H1 (cell line): ENCODE results near the gene PPP1R14C. TPM values are rescaled to one million over a fixed set of nuclear protein-coding genes. Genes with fewer than 3 reads are reported as not detected.

Source experiments
- CTCF ChIA-PET: fragments of 300-600 bp; sonication (Branson Sonifier 250); formaldehyde crosslinking; loops from one replicate; lab custom pipeline; 2021; ENCODE audit not compliant: partially characterized antibody; lab: Charles Lee
- POLR2A ChIA-PET: fragments of 300-600 bp; sonication (Branson Sonifier 250); formaldehyde crosslinking; loops from one replicate; lab custom pipeline; 2021; ENCODE audit warnings: inconsistent platforms; ENCODE audit not compliant: partially characterized antibody; lab: Charles Lee
- DNase-seq, 2 experiments: peaks; one replicate each; pipeline versions ENCODE4 v3.0.0 to v3.0.0-alpha.2; 2010 to 2022; ENCODE audit warnings: low spot score in 2 of 2, low read depth in 1 of 2, mixed read lengths in 1 of 2
- FAIRE-seq: peaks from 2 replicates; lab custom pipeline; 2011; peaks lifted over from hg19 to GRCh38; lab: Jason Lieb, UNC
- H2AFZ ChIP-seq: 2 replicates; pipeline ENCODE4 v1.8.1; 2012; ENCODE audit warnings: low read length, inconsistent platforms
- H2AK5ac ChIP-seq: 2 replicates; pipeline ENCODE4 v1.6.1; 2013; ENCODE audit warnings: low read depth, low read length
- H2BK120ac ChIP-seq: replicated peaks from 2 replicates; pipeline ENCODE3; 2013; ENCODE audit warnings: low read depth, low read length, inconsistent platforms
- H2BK12ac ChIP-seq: 2 replicates; pipeline ENCODE4 v1.6.1; 2013; ENCODE audit warnings: low read depth, low read length
- H2BK15ac ChIP-seq: 2 replicates; pipeline ENCODE4 v1.6.1; 2013; ENCODE audit warnings: low read length
- H2BK20ac ChIP-seq: 2 replicates; pipeline ENCODE4 v1.6.1; 2013; ENCODE audit warnings: low read length
- H2BK5ac ChIP-seq: 2 replicates; pipeline ENCODE4 v1.6.1; 2013; ENCODE audit warnings: low read depth, low read length
- H3K14ac ChIP-seq: 2 replicates; pipeline ENCODE4 v1.6.1; 2013; ENCODE audit warnings: inconsistent platforms; ENCODE audit not compliant: insufficient read length
- H3K18ac ChIP-seq: 2 replicates; pipeline ENCODE4 v1.6.1; 2013; ENCODE audit warnings: low read length; ENCODE audit errors: extremely low read depth
- H3K23ac ChIP-seq: 2 replicates; pipeline ENCODE4 v1.6.1; 2013; ENCODE audit warnings: inconsistent platforms; ENCODE audit not compliant: insufficient read length
- H3K23me2 ChIP-seq: 2 replicates; pipeline ENCODE4 v1.6.1; 2013; ENCODE audit warnings: low read depth, low read length
- H3K27ac ChIP-seq: 2 replicates; pipeline ENCODE4 v1.6.1; 2011; ENCODE audit warnings: low read depth, low read length, inconsistent platforms
- H3K27me3 ChIP-seq, 4 experiments: replicated peaks in 1 of 4; 1 replicate in 1 of 4; 2 replicates in 3 of 4; pipeline versions ENCODE4 v1.6.1 to v1.8.1; 2011 to 2013; ENCODE audit warnings: low read length in 3 of 4, mild to moderate bottlenecking in 3 of 4, inconsistent platforms in 2 of 4, mixed read lengths in 2 of 4, moderate library complexity in 1 of 4; ENCODE audit not compliant: control insufficient read depth in 3 of 4, insufficient read depth in 3 of 4; ENCODE audit errors: extremely low read depth in 1 of 4
- H3K36me3 ChIP-seq, 4 experiments: 2 replicates each; pipeline versions ENCODE4 v1.6.1 to v1.8.1; 2011 to 2013; ENCODE audit warnings: mild to moderate bottlenecking in 4 of 4, low read length in 3 of 4, moderate library complexity in 2 of 4, control low read depth in 1 of 4, inconsistent platforms in 1 of 4; ENCODE audit not compliant: insufficient read depth in 4 of 4, control insufficient read depth in 2 of 4
- H3K4ac ChIP-seq: replicated peaks from 2 replicates; pipeline ENCODE3; 2013; ENCODE audit warnings: low read length, low read depth, mixed read lengths, inconsistent platforms; ENCODE audit not compliant: insufficient read length
- H3K4me1 ChIP-seq, 4 experiments: replicated peaks in 1 of 4; 1 replicate in 1 of 4; 2 replicates in 3 of 4; pipeline versions ENCODE4 v1.6.1 to v1.8.1; 2011 to 2013; ENCODE audit warnings: low read length in 3 of 4, inconsistent platforms in 2 of 4, mixed read lengths in 1 of 4; ENCODE audit not compliant: insufficient read depth in 4 of 4, control insufficient read depth in 3 of 4
- H3K4me2 ChIP-seq, 2 experiments: 2 replicates each; pipeline versions ENCODE4 v1.6.1 to v1.8.1; 2011 to 2013; ENCODE audit warnings: low read depth in 2 of 2, low read length in 2 of 2, control low read depth in 1 of 2, inconsistent platforms in 1 of 2, mild to moderate bottlenecking in 1 of 2; ENCODE audit not compliant: insufficient read depth in 1 of 2
- H3K4me3 ChIP-seq, 4 experiments: fragments of 200-600, 300-600 bp in 1 of 4; sonication (generic), shearing (Covaris generic), sonication (Bioruptor Twin) in 1 of 4; 2 replicates each; pipeline versions ENCODE4 v1.5.1 to v1.8.1; 2011 to 2016; ENCODE audit warnings: low read length in 4 of 4, low read depth in 3 of 4, control low read depth in 2 of 4, inconsistent platforms in 2 of 4, mild to moderate bottlenecking in 2 of 4, mixed read lengths in 1 of 4, moderate library complexity in 1 of 4; ENCODE audit not compliant: insufficient read depth in 2 of 4; ENCODE audit errors: extremely low read depth in 1 of 4
- H3K56ac ChIP-seq: replicated peaks from 2 replicates; pipeline ENCODE3; 2013; ENCODE audit warnings: low read depth, mild to moderate bottlenecking, mixed read lengths, low read length, inconsistent platforms; ENCODE audit not compliant: insufficient read length
- H3K79me1 ChIP-seq: 2 replicates; pipeline ENCODE4 v1.6.1; 2013; ENCODE audit warnings: low read depth, low read length, control low read depth
- H3K79me2 ChIP-seq, 2 experiments: 2 replicates each; pipeline versions ENCODE4 v1.6.1 to v1.8.1; 2012 to 2013; ENCODE audit warnings: low read length in 2 of 2, mild to moderate bottlenecking in 2 of 2, inconsistent platforms in 1 of 2; ENCODE audit not compliant: insufficient read depth in 2 of 2, control insufficient read depth in 1 of 2
- H3K9ac ChIP-seq, 4 experiments: replicated peaks in 1 of 4; 1 replicate in 1 of 4; 2 replicates in 3 of 4; pipeline versions ENCODE4 v1.6.1 to v1.8.1; 2011 to 2013; ENCODE audit warnings: low read depth in 3 of 4, low read length in 3 of 4, control low read depth in 2 of 4, mild to moderate bottlenecking in 2 of 4, moderate library complexity in 2 of 4, inconsistent platforms in 1 of 4; ENCODE audit errors: extremely low read depth in 1 of 4
- H3K9me3 ChIP-seq, 2 experiments: 2 replicates each; pipeline versions ENCODE4 v1.6.1 to v1.8.1; 2012 to 2013; ENCODE audit warnings: mild to moderate bottlenecking in 2 of 2, moderate library complexity in 2 of 2, control low read depth in 1 of 2, inconsistent platforms in 1 of 2, low read depth in 1 of 2, low read length in 1 of 2, mixed read lengths in 1 of 2; ENCODE audit not compliant: insufficient read depth in 2 of 2
- H4K20me1 ChIP-seq, 2 experiments: replicated peaks in 1 of 2; 2 replicates each; pipeline versions ENCODE3 to v1.8.1; 2011 to 2013; ENCODE audit warnings: inconsistent platforms in 2 of 2, low read length in 2 of 2, mild to moderate bottlenecking in 1 of 2; ENCODE audit not compliant: insufficient read depth in 2 of 2, control insufficient read depth in 1 of 2
- H4K5ac ChIP-seq: 2 replicates; pipeline ENCODE4 v1.6.1; 2013; ENCODE audit warnings: low read length, low read depth, mixed read lengths, inconsistent platforms; ENCODE audit not compliant: insufficient read length
- H4K8ac ChIP-seq: 2 replicates; pipeline ENCODE4 v1.8.0; 2013; ENCODE audit warnings: mild to moderate bottlenecking, moderate library complexity, low read length, inconsistent platforms; ENCODE audit not compliant: insufficient read depth; ENCODE audit errors: extremely low read depth
- H4K91ac ChIP-seq: replicated peaks from 2 replicates; pipeline ENCODE3; 2013; ENCODE audit warnings: low read length, mixed read lengths, inconsistent platforms; ENCODE audit not compliant: insufficient read length
- RFX5 ChIP-seq: IDR thresholded peaks from 2 replicates; pipeline ENCODE4 v1.6.1; 2011; ENCODE audit warnings: low read depth, low read length, improper control_type of control experiment, borderline replicate concordance
- WGBS, 2 experiments: shearing (Covaris generic) in 1 of 2; methylation state at CpG; one replicate each; pipeline versions ENCODE4 v1.1.6 to v1.1.7; 2013 to 2015; ENCODE audit warnings: low lambda C conversion rate in 2 of 2, mixed read lengths in 2 of 2, inconsistent platforms in 1 of 2, low coverage in 1 of 2, missing lambda C conversion rate in 1 of 2; ENCODE audit not compliant: insufficient replicate concordance in 2 of 2, insufficient coverage in 1 of 2, insufficient read length in 1 of 2; ENCODE audit errors: extremely low coverage in 1 of 2, missing lambda C conversion rate in 1 of 2; 5-methylcytosine and 5-hydroxymethylcytosine counted together
- polyA plus RNA-seq, 7 experiments: library from polyadenylated mRNA; depleted of rRNA in 3 of 7; stranded (reverse) in 5 of 7; unstranded in 2 of 7; fragments of >200 nt in 5 of 7; fragments of 200-250 nt in 2 of 7; gene quantifications; 1 replicate in 5 of 7; 2 replicates in 1 of 7; 4 replicates in 1 of 7; pipeline versions ENCODE4 v1.2.1 to v1.2.3, GENCODE V29; 2011 to 2013; ENCODE audit warnings: missing spikeins in 2 of 7, mixed read lengths in 2 of 7
- total RNA-seq: library from RNA; stranded (reverse); fragmentation: NEBNext Ultra II Directional; extraction: Animal tissue kit (Norgen Biotek cat#: 25700); gene quantifications from 2 replicates; pipeline ENCODE4 v1.2.1, GENCODE V29; 2021

Gene PPP1R14C
- total and polyA plus RNA-seq, 2 of the 8 experiments (the other 6 are each of a cell fraction or from before 2014, with no cell fraction given): 0.30 to 0.61 TPM

- no peaks in the 10 kb centered on the region for H4K20me1 ChIP-seq
- no peak for FAIRE-seq
- POLR2A ChIA-PET: interaction anchor here (1.4 kb wide), 1 partner anchor 10 kb away, joined by 4 read pairs; no protein-coding TSS in a partner anchor
Observed at GRCh38 chr6:150276168-150276936, 133.5 kb downstream of the PPP1R14C start.

More at GRCh38 chr6:150276168-150276936, 133.5 kb downstream of the PPP1R14C start:
- Histone ChIP-seq H3K27ac (no peak overlapping the region), H2BK12ac (no peak overlapping the region), H3K56ac (no peak overlapping the region), H3K23me2 (no peaks in the 10 kb centered on the region), H3K14ac (no peak overlapping the region), H3K79me1 (no peaks in the 10 kb centered on the region)
- WGBS, 2 experiments: 90% methylated on average over 8 of the region's 8 CpGs; no CpG with 5 or more reads in 1 of the 2 experiments
- TF ChIP-seq RFX5: no peak
- TF ChIP-seq, all 59 proteins: peak for 0
- Histone ChIP-seq H3K23ac (no peak overlapping the region), H3K4me3 (no peak overlapping the region), H2AK5ac (no peak overlapping the region), H2AFZ (no peak overlapping the region), H4K8ac (no peak overlapping the region), H3K79me2 (no peaks in the 10 kb centered on the region), H3K9ac (no peak overlapping the region), H3K18ac (no peak overlapping the region), H4K5ac (no peak overlapping the region), H3K9me3 (no peaks in the 10 kb centered on the region), H2BK120ac (no peak overlapping the region), H4K91ac (no peak overlapping the region), H3K4me1 (no peaks in the 10 kb centered on the region), H2BK5ac (no peak overlapping the region), H3K4ac (no peak overlapping the region), H3K4me2 (no peak overlapping the region), H3K36me3 (no peaks in the 10 kb centered on the region), H2BK15ac (no peak overlapping the region), H2BK20ac (no peak overlapping the region), H3K27me3 (no peaks in the 10 kb centered on the region)
- CTCF ChIA-PET: interaction anchor here (0.6 to 1.3 kb wide), 3 partner anchors 11 to 134 kb away, joined by 3 to 4 read pairs (median 4); no protein-coding TSS in a partner anchor
- DNase-seq: no peak
